HEK293 (cell line): Measurements from ENCODE around the gene FES.

Source experiments
- CTCF ChIP-seq: fragments of 450-650 bp; formaldehyde crosslinking; IDR thresholded peaks from 2 replicates; pipeline ENCODE4 v1.5.1; 2016; ENCODE audit warnings: missing biosample characterization, missing genetic modification characterization
- KLF10 ChIP-seq: fragments of 450-650 bp; IDR thresholded peaks from 2 replicates; pipeline ENCODE4 v1.5.1; 2018; ENCODE audit warnings: missing biosample characterization, mild to moderate bottlenecking, missing genetic modification characterization
- ZBTB20 ChIP-seq: fragments of 450-650 bp; formaldehyde crosslinking; IDR thresholded peaks from 2 replicates; pipeline ENCODE4 v1.5.1; 2016; ENCODE audit warnings: missing biosample characterization, missing genetic modification characterization
- ZNF133 ChIP-seq: fragments of 450-650 bp; formaldehyde crosslinking; IDR thresholded peaks from 2 replicates; pipeline ENCODE4 v1.5.1; 2016; ENCODE audit warnings: missing biosample characterization, missing genetic modification characterization
- ZNF266 ChIP-seq: fragments of 450-650 bp; formaldehyde crosslinking; IDR thresholded peaks from 2 replicates; pipeline ENCODE4 v1.5.1; 2016; ENCODE audit warnings: missing biosample characterization, missing genetic modification characterization, low read depth
- ZNF280C ChIP-seq: fragments of 450-650 bp; formaldehyde crosslinking; IDR thresholded peaks from 2 replicates; pipeline ENCODE4 v1.5.1; 2016; ENCODE audit warnings: missing biosample characterization, missing genetic modification characterization
- ZNF449 ChIP-seq: fragments of 450-650 bp; formaldehyde crosslinking; IDR thresholded peaks from 2 replicates; pipeline ENCODE4 v1.5.1; 2017; ENCODE audit warnings: missing biosample characterization, mild to moderate bottlenecking, missing genetic modification characterization, moderate library complexity
- ZNF488 ChIP-seq: fragments of 450-650 bp; formaldehyde crosslinking; IDR thresholded peaks from 2 replicates; pipeline ENCODE4 v1.5.1; 2016; ENCODE audit warnings: missing biosample characterization, missing genetic modification characterization
- ZNF629 ChIP-seq: fragments of 450-650 bp; formaldehyde crosslinking; IDR thresholded peaks from 2 replicates; pipeline ENCODE4 v1.5.1; 2017; ENCODE audit warnings: missing biosample characterization, missing genetic modification characterization
- ZNF645 ChIP-seq: fragments of 450-650 bp; formaldehyde crosslinking; IDR thresholded peaks from 2 replicates; pipeline ENCODE4; 2016; ENCODE audit warnings: missing biosample characterization, missing genetic modification characterization
- ZSCAN30 ChIP-seq: fragments of 450-650 bp; IDR thresholded peaks from 2 replicates; pipeline ENCODE4 v1.5.1; 2018; ENCODE audit warnings: missing biosample characterization, mild to moderate bottlenecking, missing genetic modification characterization, moderate library complexity

- no peak for TF ChIP-seq ZNF266 (tag by site-specific recombination)
- TF ChIP-seq ZSCAN30 (tag by site-specific recombination), result no peak
- no peak for TF ChIP-seq CTCF (tag by site-specific recombination)
- no peak for TF ChIP-seq ZNF449 (tag by site-specific recombination)
- no peak for TF ChIP-seq ZNF629 (tag by site-specific recombination)
- TF ChIP-seq ZNF488 (tag by site-specific recombination), result no peak
- no peak for TF ChIP-seq ZBTB20 (tag by site-specific recombination)
- no peak for TF ChIP-seq KLF10 (tag by site-specific recombination)
- TF ChIP-seq ZNF645 (tag by site-specific recombination), result no peak
- TF ChIP-seq ZNF280C (tag by site-specific recombination), result no peak
- no peak for TF ChIP-seq ZNF133 (tag by site-specific recombination)
Measured at GRCh38 chr15:90837094-90837493, 47.2 kb upstream of the FES start.
